H9 (cell line): Measurements from ENCODE around the gene PFN1. TPM values are rescaled to one million over a fixed set of nuclear protein-coding genes. Genes with fewer than 3 reads are reported as not detected.
A peak's percentile ranks its signal among the peaks of the same experiment; 100 is the strongest.

Experiments
- DNase-seq: peaks from one replicate; pipeline ENCODE4 v3.0.0-alpha.2; 2017
- H2AFZ ChIP-seq: one replicate; pipeline ENCODE4 v1.6.1; 2013; ENCODE audit warnings: mild to moderate bottlenecking, low read length, control low read depth, moderate library complexity
- H2AK5ac ChIP-seq: 2 replicates; pipeline ENCODE4 v1.6.1; 2013; ENCODE audit warnings: low read length, control low read depth, mixed read lengths; ENCODE audit not compliant: insufficient read length
- H2BK120ac ChIP-seq: one replicate; pipeline ENCODE4 v1.6.1; 2013; ENCODE audit warnings: low read depth, mild to moderate bottlenecking, low read length, control low read depth, inconsistent platforms; ENCODE audit not compliant: poor library complexity, severe bottlenecking
- H2BK12ac ChIP-seq: 2 replicates; pipeline ENCODE4 v1.6.1; 2013; ENCODE audit warnings: low read length, control low read depth, mixed read lengths, low read depth; ENCODE audit not compliant: insufficient read length
- H2BK15ac ChIP-seq: 2 replicates; pipeline ENCODE4 v1.6.1; 2013; ENCODE audit warnings: low read depth, low read length, control low read depth
- H2BK20ac ChIP-seq: one replicate; pipeline ENCODE4 v1.6.1; 2013; ENCODE audit warnings: low read depth, mild to moderate bottlenecking, low read length, control low read depth, inconsistent platforms; ENCODE audit not compliant: poor library complexity, severe bottlenecking
- H2BK5ac ChIP-seq: 2 replicates; pipeline ENCODE4 v1.6.1; 2013; ENCODE audit warnings: low read length, control low read depth, mixed read lengths; ENCODE audit not compliant: insufficient read length
- H3K14ac ChIP-seq: 2 replicates; pipeline ENCODE4 v1.6.1; 2013; ENCODE audit warnings: low read length, control low read depth; ENCODE audit not compliant: insufficient read depth
- H3K18ac ChIP-seq: 2 replicates; pipeline ENCODE4 v1.6.1; 2013; ENCODE audit warnings: low read depth, mild to moderate bottlenecking, mixed read lengths, low read length, control low read depth; ENCODE audit not compliant: insufficient read length
- H3K23ac ChIP-seq: 2 replicates; pipeline ENCODE4 v1.6.1; 2013; ENCODE audit warnings: low read length, control low read depth, mixed read lengths, low read depth; ENCODE audit not compliant: insufficient read length
- H3K23me2 ChIP-seq: 2 replicates; pipeline ENCODE4 v1.6.1; 2013; ENCODE audit warnings: low read depth, mild to moderate bottlenecking, mixed read lengths, low read length, control low read depth; ENCODE audit not compliant: insufficient read length, poor library complexity, severe bottlenecking
- H3K27ac ChIP-seq: 2 replicates; pipeline ENCODE4 v1.5.1; 2013; ENCODE audit warnings: low read length, control low read depth, mixed read lengths, low read depth; ENCODE audit not compliant: insufficient read length
- H3K27me3 ChIP-seq: 2 replicates; pipeline ENCODE4 v1.6.1; 2013; ENCODE audit warnings: low read length, control low read depth, inconsistent platforms; ENCODE audit not compliant: insufficient read depth
- H3K4ac ChIP-seq: 2 replicates; pipeline ENCODE4 v1.6.1; 2013; ENCODE audit warnings: low read depth, mild to moderate bottlenecking, control low read depth, inconsistent platforms, low read length, moderate library complexity
- H3K4me1 ChIP-seq: 2 replicates; pipeline ENCODE4 v1.6.1; 2013; ENCODE audit warnings: low read length, control low read depth, inconsistent platforms; ENCODE audit not compliant: insufficient read depth
- H3K4me2 ChIP-seq: 2 replicates; pipeline ENCODE4 v1.6.1; 2013; ENCODE audit warnings: low read length, control low read depth, mixed read lengths; ENCODE audit not compliant: insufficient read length, insufficient read depth
- H3K56ac ChIP-seq: 2 replicates; pipeline ENCODE4 v1.6.1; 2013; ENCODE audit warnings: low read depth, mild to moderate bottlenecking, mixed read lengths, low read length, control low read depth; ENCODE audit not compliant: insufficient read length
- H3K79me1 ChIP-seq: 2 replicates; pipeline ENCODE4 v1.6.1; 2013; ENCODE audit warnings: low read depth, mild to moderate bottlenecking, moderate library complexity, low read length, control low read depth, inconsistent platforms; ENCODE audit not compliant: insufficient read depth, poor library complexity, severe bottlenecking
- H3K79me2 ChIP-seq: 2 replicates; pipeline ENCODE4 v1.6.1; 2013; ENCODE audit warnings: low read length, control low read depth, inconsistent platforms; ENCODE audit not compliant: insufficient read depth
- H3K9ac ChIP-seq: 2 replicates; pipeline ENCODE4 v1.6.1; 2013; ENCODE audit warnings: low read length, control low read depth, mixed read lengths; ENCODE audit not compliant: insufficient read length; ENCODE audit errors: extremely low read depth
- H3K9me3 ChIP-seq: one replicate; pipeline ENCODE4 v1.6.1; 2013; ENCODE audit warnings: low read depth, low read length, inconsistent platforms; ENCODE audit not compliant: control insufficient read depth
- H3T11ph ChIP-seq: one replicate; pipeline ENCODE4 v1.6.1; 2013; ENCODE audit warnings: mild to moderate bottlenecking, low read length, control low read depth, inconsistent platforms
- H4K20me1 ChIP-seq: one replicate; pipeline ENCODE4 v1.6.1; 2013; ENCODE audit not compliant: control insufficient read depth, insufficient read length, insufficient read depth
- H4K5ac ChIP-seq: 2 replicates; pipeline ENCODE4 v1.6.1; 2013; ENCODE audit warnings: low read depth, mild to moderate bottlenecking, mixed read lengths, low read length, control low read depth; ENCODE audit not compliant: insufficient read length
- H4K8ac ChIP-seq: replicated peaks from 2 replicates; pipeline ENCODE4 v1.6.1; 2013; ENCODE audit warnings: low read length, control low read depth, mixed read lengths, low read depth; ENCODE audit not compliant: insufficient read length
- H4K91ac ChIP-seq: 2 replicates; pipeline ENCODE4 v1.6.1; 2013; ENCODE audit warnings: low read depth, mild to moderate bottlenecking, moderate library complexity, mixed read lengths, low read length, control low read depth; ENCODE audit not compliant: insufficient read length
- H3K27ac Mint-ChIP-seq, 3 experiments: 2 replicates in 2 of 3; 3 replicates in 1 of 3; pipeline ENCODE4 v1.8.0; 2020 to 2021; ENCODE audit warnings: mixed read lengths in 3 of 3, mild to moderate bottlenecking in 1 of 3, moderate library complexity in 1 of 3
- H3K27me3 Mint-ChIP-seq: 2 replicates; pipeline ENCODE4 v1.8.0; 2021; ENCODE audit warnings: low read depth, mild to moderate bottlenecking, moderate library complexity, mixed read lengths
- H3K36me3 Mint-ChIP-seq, 3 experiments: 2 replicates in 2 of 3; 3 replicates in 1 of 3; pipeline ENCODE4 v1.8.0; 2020 to 2021; ENCODE audit warnings: low read depth in 3 of 3, mixed read lengths in 3 of 3; ENCODE audit not compliant: insufficient read depth in 1 of 3
- H3K4me1 Mint-ChIP-seq, 2 experiments: 2 replicates each; pipeline ENCODE4 v1.8.0; 2020; ENCODE audit warnings: mixed read lengths in 2 of 2
- H3K4me3 Mint-ChIP-seq, 2 experiments: 2 replicates in 1 of 2; 3 replicates in 1 of 2; pipeline ENCODE4 v1.8.0; 2020 to 2021; ENCODE audit warnings: mild to moderate bottlenecking in 2 of 2, mixed read lengths in 2 of 2, moderate library complexity in 1 of 2
- H3K9me3 Mint-ChIP-seq, 2 experiments: 2 replicates in 1 of 2; 3 replicates in 1 of 2; pipeline ENCODE4 v1.8.0; 2020; ENCODE audit warnings: mild to moderate bottlenecking in 2 of 2, mixed read lengths in 2 of 2, moderate library complexity in 1 of 2
- WGBS: extraction: QIAGEN DNeasy Blood & Tissue Kit; methylation state at CpG from one replicate; pipeline ENCODE4 v1.1.7; 2013; ENCODE audit warnings: missing lambda C conversion rate, low lambda C conversion rate, mixed read lengths; ENCODE audit not compliant: insufficient read length; ENCODE audit errors: extremely low coverage; 5-methylcytosine and 5-hydroxymethylcytosine counted together
- total RNA-seq: library from RNA; stranded (reverse); gene quantifications from 2 replicates; pipeline ENCODE4 v1.2.1, GENCODE V29; 2021
- TF ChIP-seq, protein P1 (sequence below): fragments of 200-600 bp; sonication (generic); conservative IDR thresholded peaks from 3 replicates; pipeline ENCODE4 v1.8.0; 2021; ENCODE audit warnings: antibody characterized with exemption, mild to moderate bottlenecking

Gene PFN1
- total RNA-seq, 1 experiment from 2014 or later, result 1,149 TPM

DNA sequence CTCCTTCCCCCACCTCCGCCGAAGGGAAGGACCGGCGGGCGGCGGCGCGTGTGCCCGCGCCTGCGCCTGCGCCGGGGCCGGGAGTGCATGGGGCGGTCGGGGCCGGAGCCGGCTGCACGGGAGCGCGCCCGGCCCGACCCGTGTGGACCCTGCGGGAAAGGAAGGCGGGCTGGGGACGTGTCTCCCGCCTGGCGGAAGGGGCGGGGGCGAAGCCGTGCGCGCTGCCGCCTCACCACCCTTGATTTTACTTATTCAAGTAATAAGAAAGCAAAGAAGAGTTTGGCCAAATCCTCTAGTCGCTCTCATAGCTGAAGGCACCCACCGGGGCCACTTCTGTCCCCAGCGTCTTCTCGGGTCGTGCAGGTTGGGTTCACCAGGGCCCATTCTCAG, 596 bp upstream of the PFN1 start:
- H3K4me3 Mint-ChIP-seq, result peak overlapping the region; percentile 95 to 100
- peaks cover 4% of the 10 kb centered on the region for H3K79me1 ChIP-seq
- H3K23me2 ChIP-seq, result peaks cover 23% of the 10 kb centered on the region
- H2BK5ac ChIP-seq, result no peak overlapping the region
- peaks cover 20 to 36% (median 31%) of the 10 kb centered on the region in 3 experiments for H3K36me3 Mint-ChIP-seq
- H3K4ac ChIP-seq, result no peak overlapping the region
- H3K4me1 ChIP-seq, result peaks cover 4% of the 10 kb centered on the region; the same call in 1 of the 2 replicates
- WGBS, result no CpG with 5 or more reads among the region's 40 CpGs
- H2BK15ac ChIP-seq, result no peak overlapping the region
- H3T11ph ChIP-seq, result no peak overlapping the region
- no peak overlapping the region for H4K5ac ChIP-seq
- peaks cover 5% of the 10 kb centered on the region for H3K27me3 Mint-ChIP-seq
- TF ChIP-seq, protein P1, sequence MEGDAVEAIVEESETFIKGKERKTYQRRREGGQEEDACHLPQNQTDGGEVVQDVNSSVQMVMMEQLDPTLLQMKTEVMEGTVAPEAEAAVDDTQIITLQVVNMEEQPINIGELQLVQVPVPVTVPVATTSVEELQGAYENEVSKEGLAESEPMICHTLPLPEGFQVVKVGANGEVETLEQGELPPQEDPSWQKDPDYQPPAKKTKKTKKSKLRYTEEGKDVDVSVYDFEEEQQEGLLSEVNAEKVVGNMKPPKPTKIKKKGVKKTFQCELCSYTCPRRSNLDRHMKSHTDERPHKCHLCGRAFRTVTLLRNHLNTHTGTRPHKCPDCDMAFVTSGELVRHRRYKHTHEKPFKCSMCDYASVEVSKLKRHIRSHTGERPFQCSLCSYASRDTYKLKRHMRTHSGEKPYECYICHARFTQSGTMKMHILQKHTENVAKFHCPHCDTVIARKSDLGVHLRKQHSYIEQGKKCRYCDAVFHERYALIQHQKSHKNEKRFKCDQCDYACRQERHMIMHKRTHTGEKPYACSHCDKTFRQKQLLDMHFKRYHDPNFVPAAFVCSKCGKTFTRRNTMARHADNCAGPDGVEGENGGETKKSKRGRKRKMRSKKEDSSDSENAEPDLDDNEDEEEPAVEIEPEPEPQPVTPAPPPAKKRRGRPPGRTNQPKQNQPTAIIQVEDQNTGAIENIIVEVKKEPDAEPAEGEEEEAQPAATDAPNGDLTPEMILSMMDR, result no peak
- no peak overlapping the region for H3K14ac ChIP-seq
- H3K79me2 ChIP-seq, result peaks cover 13% of the 10 kb centered on the region; the same call in 1 of the 2 replicates
- H3K27me3 ChIP-seq, result no peaks in the 10 kb centered on the region
- peak overlapping the region; percentile 78 for H3K27ac ChIP-seq
- H3K18ac ChIP-seq, result no peak overlapping the region
- H2AK5ac ChIP-seq, result no peak overlapping the region
- no peak overlapping the region for H2BK20ac ChIP-seq
- peaks cover 0 to 2% of the 10 kb centered on the region in 2 experiments; a peak in 2 of 5 replicates for H3K9me3 Mint-ChIP-seq
- peak; percentile 90 for DNase-seq
- no peaks in the 10 kb centered on the region for H4K20me1 ChIP-seq
- no peak overlapping the region for H2BK12ac ChIP-seq
- no peak overlapping the region for H2BK120ac ChIP-seq
- H3K4me2 ChIP-seq, result peak overlapping the region; percentile 72
- no peak overlapping the region for H4K8ac ChIP-seq
- no peak overlapping the region for H2AFZ ChIP-seq
- peak overlapping the region; percentile 70 for H3K9ac ChIP-seq
- H3K56ac ChIP-seq, result no peak overlapping the region
- no peaks in the 10 kb centered on the region for H3K9me3 ChIP-seq
- H3K27ac Mint-ChIP-seq, result peak overlapping the region; percentile 98 to 100 (median 100)
- peaks cover 43 to 44% of the 10 kb centered on the region in 2 experiments for H3K4me1 Mint-ChIP-seq
- H3K23ac ChIP-seq, result no peak overlapping the region
- H4K91ac ChIP-seq, result no peak overlapping the region
